ENCODE data around the gene SLC6A6. TPM values are rescaled to one million over a fixed set of nuclear protein-coding genes. Genes with fewer than 3 reads are reported as not detected.

SLC6A6 gene
- total RNA-seq, 1 experiment from 2014 or later, result 72.6 TPM

DNA sequence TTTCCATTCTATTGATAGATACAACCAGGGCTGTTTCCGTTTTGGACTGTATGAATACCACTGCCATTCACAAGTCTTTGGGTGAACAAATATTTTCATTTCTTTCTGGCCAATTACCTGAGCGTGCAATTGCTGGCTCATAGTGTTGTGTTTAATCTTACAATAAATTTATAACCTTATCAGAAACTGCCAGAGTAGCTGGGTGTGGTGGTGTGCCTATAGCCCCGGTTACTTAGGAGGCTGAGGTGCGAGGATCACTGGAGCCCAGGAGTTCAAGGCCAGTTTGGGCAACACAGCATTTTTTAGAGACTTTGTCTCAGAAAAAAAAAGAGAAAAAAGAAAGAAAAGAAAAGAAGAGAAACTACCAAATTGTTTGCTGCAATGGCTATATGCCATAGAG lies 5.4 kb upstream of the SLC6A6 start:
- H3K27ac Mint-ChIP-seq, result no peak overlapping the region; a peak in 2 of 7 replicates

More for the DNA sequence above, 5.4 kb upstream of the SLC6A6 start:
- Histone ChIP-seq H2AFZ (ENCODE audit: low read length) (no peak overlapping the region), H4K5ac (ENCODE audit: insufficient read length, low read depth, low read length) (no peak overlapping the region), H2BK120ac (ENCODE audit: low read depth, low read length, poor library complexity, severe bottlenecking) (no peak overlapping the region), H2BK20ac (ENCODE audit: low read depth, low read length, poor library complexity, severe bottlenecking) (no peak overlapping the region), H3K9me3 (ENCODE audit: control insufficient read depth, low read depth, low read length) (no peaks in the 10 kb centered on the region), H2BK15ac (ENCODE audit: low read depth, low read length) (no peak overlapping the region), H2AK5ac (ENCODE audit: insufficient read length, low read length) (no peak overlapping the region), H3K56ac (ENCODE audit: insufficient read length, low read depth, low read length) (no peak overlapping the region), H3K27me3 (ENCODE audit: insufficient read depth, low read length) (no peaks in the 10 kb centered on the region), H4K91ac (ENCODE audit: insufficient read length, low read depth, low read length) (no peak overlapping the region), H3K9ac (ENCODE audit: extremely low read depth, insufficient read length, low read length) (no peak overlapping the region), H4K8ac (replicated peaks; ENCODE audit: insufficient read length, low read depth, low read length) (no peak overlapping the region), H3K23me2 (ENCODE audit: insufficient read length, low read depth, low read length, poor library complexity, severe bottlenecking) (no peaks in the 10 kb centered on the region), H2BK5ac (ENCODE audit: insufficient read length, low read length) (no peak overlapping the region), H3K79me1 (ENCODE audit: insufficient read depth, low read depth, low read length, poor library complexity, severe bottlenecking) (no peaks in the 10 kb centered on the region), H3K79me2 (ENCODE audit: insufficient read depth, low read length) (no peaks in the 10 kb centered on the region), H4K20me1 (ENCODE audit: control insufficient read depth, insufficient read depth, insufficient read length) (no peaks in the 10 kb centered on the region), H2BK12ac (ENCODE audit: insufficient read length, low read depth, low read length) (no peak overlapping the region), H3T11ph (ENCODE audit: low read length) (no peak overlapping the region), H3K27ac (ENCODE audit: insufficient read length, low read depth, low read length) (no peak overlapping the region), H3K4ac (ENCODE audit: low read depth, low read length) (no peak overlapping the region), H3K18ac (ENCODE audit: insufficient read length, low read depth, low read length) (no peak overlapping the region), H3K4me2 (ENCODE audit: insufficient read depth, insufficient read length, low read length) (no peak overlapping the region), H3K23ac (ENCODE audit: insufficient read length, low read depth, low read length) (no peak overlapping the region), H3K14ac (ENCODE audit: insufficient read depth, low read length) (no peak overlapping the region), H3K4me1 (ENCODE audit: insufficient read depth, low read length) (no peaks in the 10 kb centered on the region)
- Mint-ChIP-seq H3K4me1 (peaks cover 25 to 38% of the 10 kb centered on the region in 2 experiments), H3K9me3 (no peaks in the 10 kb centered on the region), H3K4me3 (no peak overlapping the region), H3K27me3 (ENCODE audit: low read depth) (peaks cover 10% of the 10 kb centered on the region; the same call in 1 of the 2 replicates), H3K36me3 (ENCODE audit: insufficient read depth in 1 of 3, low read depth in 3 of 3) (no peaks in the 10 kb centered on the region; a peak in 1 of 7 replicates)
- WGBS (ENCODE audit: extremely low coverage, insufficient read length, low lambda C conversion rate), result no CpG with 5 or more reads among the region's 4 CpGs
- no peak for DNase-seq
- TF ChIP-seq, protein P1, sequence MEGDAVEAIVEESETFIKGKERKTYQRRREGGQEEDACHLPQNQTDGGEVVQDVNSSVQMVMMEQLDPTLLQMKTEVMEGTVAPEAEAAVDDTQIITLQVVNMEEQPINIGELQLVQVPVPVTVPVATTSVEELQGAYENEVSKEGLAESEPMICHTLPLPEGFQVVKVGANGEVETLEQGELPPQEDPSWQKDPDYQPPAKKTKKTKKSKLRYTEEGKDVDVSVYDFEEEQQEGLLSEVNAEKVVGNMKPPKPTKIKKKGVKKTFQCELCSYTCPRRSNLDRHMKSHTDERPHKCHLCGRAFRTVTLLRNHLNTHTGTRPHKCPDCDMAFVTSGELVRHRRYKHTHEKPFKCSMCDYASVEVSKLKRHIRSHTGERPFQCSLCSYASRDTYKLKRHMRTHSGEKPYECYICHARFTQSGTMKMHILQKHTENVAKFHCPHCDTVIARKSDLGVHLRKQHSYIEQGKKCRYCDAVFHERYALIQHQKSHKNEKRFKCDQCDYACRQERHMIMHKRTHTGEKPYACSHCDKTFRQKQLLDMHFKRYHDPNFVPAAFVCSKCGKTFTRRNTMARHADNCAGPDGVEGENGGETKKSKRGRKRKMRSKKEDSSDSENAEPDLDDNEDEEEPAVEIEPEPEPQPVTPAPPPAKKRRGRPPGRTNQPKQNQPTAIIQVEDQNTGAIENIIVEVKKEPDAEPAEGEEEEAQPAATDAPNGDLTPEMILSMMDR (conservative IDR thresholded peaks at IDR 0.05), result no peak

All from H9 (cell line).